Neuronal stem cell (in vitro differentiated cells): ENCODE data around the gene PLXNB2.

Source experiments
- DNase-seq: peaks from one replicate; pipeline ENCODE4 v3.0.0-alpha.2; 2013; ENCODE audit warnings: low spot score
- H2AFZ ChIP-seq: one replicate; pipeline ENCODE4 v1.6.1; 2013; ENCODE audit warnings: mild to moderate bottlenecking, low read length, inconsistent platforms
- H2AK5ac ChIP-seq: 2 replicates; pipeline ENCODE4 v1.6.1; 2013; ENCODE audit warnings: low read depth, mild to moderate bottlenecking, inconsistent platforms, low read length, moderate library complexity, mixed read lengths
- H2BK120ac ChIP-seq: 2 replicates; pipeline ENCODE4 v1.6.1; 2013; ENCODE audit warnings: low read depth, mild to moderate bottlenecking, inconsistent platforms, low read length, moderate library complexity, mixed read lengths
- H2BK12ac ChIP-seq: one replicate; pipeline ENCODE4 v1.6.1; 2013; ENCODE audit warnings: low read length, inconsistent platforms
- H2BK15ac ChIP-seq: 2 replicates; pipeline ENCODE4 v1.6.1; 2013; ENCODE audit warnings: mild to moderate bottlenecking, low read length, inconsistent platforms, mixed read lengths
- H2BK5ac ChIP-seq: one replicate; pipeline ENCODE4 v1.6.1; 2013; ENCODE audit warnings: inconsistent platforms, mild to moderate bottlenecking, low read length, moderate library complexity
- H3K14ac ChIP-seq: one replicate; pipeline ENCODE4 v1.6.1; 2013; ENCODE audit warnings: low read length, inconsistent platforms
- H3K18ac ChIP-seq: 2 replicates; pipeline ENCODE4 v1.6.1; 2013; ENCODE audit warnings: low read length, inconsistent platforms
- H3K23ac ChIP-seq: 2 replicates; pipeline ENCODE4 v1.6.1; 2013; ENCODE audit warnings: low read depth, mild to moderate bottlenecking, mixed read lengths, low read length, inconsistent platforms; ENCODE audit not compliant: poor library complexity
- H3K27ac ChIP-seq: replicated peaks from 3 replicates; pipeline ENCODE4 v1.5.1; 2013; ENCODE audit warnings: low read length, inconsistent platforms
- H3K27me3 ChIP-seq, 3 experiments: 2 replicates each; pipeline ENCODE4 v1.6.1; 2013; ENCODE audit warnings: low read length in 3 of 3, mild to moderate bottlenecking in 2 of 3, inconsistent platforms in 1 of 3, low read depth in 1 of 3, mixed read lengths in 1 of 3, moderate library complexity in 1 of 3; ENCODE audit not compliant: control insufficient read depth in 3 of 3, insufficient read depth in 3 of 3
- H3K36me3 ChIP-seq, 2 donors: replicated peaks in 1 of 2; 2 replicates each; pipeline ENCODE4 v1.6.1; 2013; ENCODE audit warnings: low read length in 2 of 2; ENCODE audit not compliant: control insufficient read depth in 2 of 2, insufficient read depth in 2 of 2
- H3K4ac ChIP-seq: 2 replicates; pipeline ENCODE4 v1.6.1; 2013; ENCODE audit warnings: inconsistent platforms, mild to moderate bottlenecking, low read length, moderate library complexity
- H3K4me1 ChIP-seq, 2 donors: 1 replicate in 1 of 2; 2 replicates in 1 of 2; pipeline ENCODE4 v1.6.1; 2013; ENCODE audit warnings: low read length in 2 of 2, low read depth in 1 of 2; ENCODE audit not compliant: control insufficient read depth in 2 of 2, insufficient read depth in 1 of 2
- H3K4me2 ChIP-seq: one replicate; pipeline ENCODE4 v1.6.1; 2013; ENCODE audit warnings: mild to moderate bottlenecking, low read length, inconsistent platforms; ENCODE audit not compliant: insufficient read depth, poor library complexity, severe bottlenecking
- H3K4me3 ChIP-seq, 2 donors: 2 replicates each; pipeline ENCODE4 v1.5.1; 2013; ENCODE audit warnings: low read length in 2 of 2, mild to moderate bottlenecking in 2 of 2, inconsistent platforms in 1 of 2, moderate library complexity in 1 of 2
- H3K79me1 ChIP-seq: one replicate; pipeline ENCODE4 v1.6.1; 2013; ENCODE audit warnings: low read depth, mild to moderate bottlenecking, inconsistent platforms, low read length, moderate library complexity
- H3K9ac ChIP-seq: one replicate; pipeline ENCODE4 v1.6.1; 2013; ENCODE audit warnings: mild to moderate bottlenecking, low read depth, low read length, inconsistent platforms; ENCODE audit not compliant: poor library complexity
- H3K9me3 ChIP-seq, 2 donors: replicated peaks in 1 of 2; 2 replicates each; pipeline versions ENCODE3 to v1.6.1; 2013; ENCODE audit warnings: low read length in 2 of 2, mild to moderate bottlenecking in 2 of 2, inconsistent platforms in 1 of 2, low read depth in 1 of 2, mixed read lengths in 1 of 2, moderate library complexity in 1 of 2; ENCODE audit not compliant: control insufficient read depth in 2 of 2, insufficient read depth in 1 of 2
- H4K8ac ChIP-seq: one replicate; pipeline ENCODE4 v1.6.1; 2013; ENCODE audit warnings: low read depth, mild to moderate bottlenecking, inconsistent platforms, low read length, moderate library complexity
- H4K91ac ChIP-seq: one replicate; pipeline ENCODE4 v1.6.1; 2013; ENCODE audit warnings: low read length, low read depth, mild to moderate bottlenecking, inconsistent platforms; ENCODE audit not compliant: poor library complexity
- WGBS, 2 donors: extraction: QIAGEN DNeasy Blood & Tissue Kit; methylation state at CpG; one replicate each; pipeline ENCODE4 v1.1.7; 2013; ENCODE audit warnings: missing lambda C conversion rate in 2 of 2, mixed read lengths in 1 of 2; ENCODE audit not compliant: insufficient read length in 2 of 2, insufficient replicate concordance in 1 of 2; ENCODE audit errors: extremely low coverage in 2 of 2; 5-methylcytosine and 5-hydroxymethylcytosine counted together

Gene PLXNB2

GRCh38 chr22:50227579-50228215 lies 79.7 kb downstream of the PLXNB2 start:
- no peaks in the 10 kb centered on the region for H3K9me3 ChIP-seq
- H2BK5ac ChIP-seq: no peak overlapping the region
- H3K9ac ChIP-seq: no peak overlapping the region
- DNase-seq: no peak
- H2AFZ ChIP-seq: no peak overlapping the region
- H2BK15ac ChIP-seq: no peak overlapping the region
- no peaks in the 10 kb centered on the region for H3K27me3 ChIP-seq
- H2BK120ac ChIP-seq: no peak overlapping the region
- H3K4ac ChIP-seq: no peak overlapping the region
- H2AK5ac ChIP-seq: no peak overlapping the region
- WGBS, 2 donors: no CpG with 5 or more reads among the region's 25 CpGs
- no peak overlapping the region for H3K18ac ChIP-seq
- no peak overlapping the region for H4K91ac ChIP-seq
- H2BK12ac ChIP-seq: no peak overlapping the region
- H3K27ac ChIP-seq: no peak overlapping the region
- H3K4me3 ChIP-seq: no peak overlapping the region
- H3K14ac ChIP-seq: no peak overlapping the region
- H3K4me1 ChIP-seq: no peaks in the 10 kb centered on the region
- peaks cover 21% of the 10 kb centered on the region for H3K79me1 ChIP-seq
- H3K36me3 ChIP-seq: peaks cover 21 to 48% of the 10 kb centered on the region in 2 donors
- no peak overlapping the region for H4K8ac ChIP-seq
- no peak overlapping the region for H3K4me2 ChIP-seq
- no peak overlapping the region for H3K23ac ChIP-seq

DNA sequence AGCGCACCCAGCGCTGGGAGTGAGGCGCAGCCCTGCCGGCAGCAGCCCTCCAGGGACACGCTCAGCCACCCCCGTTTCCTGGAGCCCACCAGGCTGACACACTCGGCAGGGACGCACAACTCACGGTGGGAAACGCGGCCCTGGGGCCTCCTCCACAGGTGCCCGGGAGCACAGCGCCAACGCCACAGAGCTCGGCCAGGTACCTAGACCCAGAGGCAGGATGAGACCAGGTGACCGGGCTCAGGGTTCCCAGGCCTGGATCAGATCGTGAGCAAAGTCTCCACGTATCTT lies 80.6 kb downstream of the PLXNB2 start:
- Histone ChIP-seq H3K4me2 (no peak overlapping the region), H2BK120ac (no peak overlapping the region), H3K4me1 (no peaks in the 10 kb centered on the region), H3K36me3 (peaks cover 29 to 56% of the 10 kb centered on the region in 2 donors), H2BK12ac (no peak overlapping the region), H3K4me3 (no peak overlapping the region), H4K91ac (no peak overlapping the region), H3K27me3 (no peaks in the 10 kb centered on the region), H2AFZ (no peak overlapping the region), H3K27ac (no peak overlapping the region), H3K79me1 (peaks cover 21% of the 10 kb centered on the region), H3K23ac (no peak overlapping the region), H3K14ac (no peak overlapping the region), H2BK5ac (no peak overlapping the region), H3K4ac (no peak overlapping the region), H3K9ac (peak overlapping the region; percentile 44), H2AK5ac (no peak overlapping the region), H3K18ac (peak overlapping the region; percentile 48), H3K9me3 (no peaks in the 10 kb centered on the region), H2BK15ac (no peak overlapping the region), H4K8ac (peak overlapping the region; percentile 43)
- DNase-seq: no peak
- no CpG with 5 or more reads among the region's 18 CpGs for whole genome bisulfite sequencing, 2 donors

DNA sequence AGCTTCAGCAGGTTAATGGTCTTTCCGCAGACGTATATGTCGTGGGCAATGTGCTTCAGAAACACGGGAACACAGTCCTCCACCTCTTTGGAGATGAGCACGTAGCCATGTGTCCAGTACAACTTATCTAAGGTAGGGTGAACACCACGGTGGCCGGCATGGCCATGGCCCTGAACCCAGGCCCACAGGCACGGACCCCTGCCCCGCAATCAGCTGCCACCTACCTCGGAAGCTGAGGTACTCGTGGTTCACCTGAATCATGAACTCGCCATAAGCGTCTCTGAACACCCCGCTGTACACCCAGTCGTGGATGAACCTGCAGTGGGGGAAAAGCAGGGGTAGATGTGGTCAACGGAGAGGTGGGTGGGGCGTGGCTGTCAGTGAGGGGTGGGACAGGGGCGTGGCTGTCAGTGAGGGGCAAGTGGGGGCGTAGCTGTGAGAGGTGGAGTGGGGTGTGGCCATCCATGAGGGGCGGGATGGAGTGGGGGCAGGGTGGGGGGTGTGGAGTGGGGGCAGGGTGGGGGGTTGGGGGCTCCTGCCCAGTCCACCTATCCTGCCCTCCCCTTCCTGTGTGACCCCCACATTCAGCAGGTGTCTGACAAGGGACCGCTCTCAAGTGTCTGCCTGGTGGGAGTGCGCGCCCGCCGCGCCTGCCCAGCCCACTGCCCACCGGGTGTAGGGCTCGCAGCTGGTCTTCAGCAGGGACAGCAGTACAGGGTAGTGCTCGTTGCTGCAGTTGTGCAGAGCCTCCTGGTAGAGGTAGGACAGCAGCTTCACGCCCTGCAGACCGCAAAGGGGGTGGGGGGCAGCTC lies 81.2 kb downstream of the PLXNB2 start:
- Histone ChIP-seq H3K79me1 (peaks cover 21% of the 10 kb centered on the region), H3K9ac (peak overlapping the region; percentile 44), H3K27ac (no peak overlapping the region), H3K4me2 (no peak overlapping the region), H3K4ac (no peak overlapping the region), H3K14ac (no peak overlapping the region), H3K36me3 (peaks cover 30 to 61% of the 10 kb centered on the region in 2 donors), H4K91ac (no peak overlapping the region), H4K8ac (peak overlapping the region; percentile 43), H3K4me1 (no peaks in the 10 kb centered on the region), H2BK12ac (no peak overlapping the region), H3K9me3 (no peaks in the 10 kb centered on the region), H2AFZ (no peak overlapping the region), H3K23ac (peak overlapping the region; percentile 55), H2BK120ac (no peak overlapping the region), H2AK5ac (no peak overlapping the region), H2BK15ac (no peak overlapping the region), H3K27me3 (no peaks in the 10 kb centered on the region), H3K18ac (peak overlapping the region; percentile 48), H3K4me3 (no peak overlapping the region), H2BK5ac (no peak overlapping the region)
- DNase-seq: no peak
- WGBS, 2 donors: no CpG with 5 or more reads among the region's 31 CpGs

DNA sequence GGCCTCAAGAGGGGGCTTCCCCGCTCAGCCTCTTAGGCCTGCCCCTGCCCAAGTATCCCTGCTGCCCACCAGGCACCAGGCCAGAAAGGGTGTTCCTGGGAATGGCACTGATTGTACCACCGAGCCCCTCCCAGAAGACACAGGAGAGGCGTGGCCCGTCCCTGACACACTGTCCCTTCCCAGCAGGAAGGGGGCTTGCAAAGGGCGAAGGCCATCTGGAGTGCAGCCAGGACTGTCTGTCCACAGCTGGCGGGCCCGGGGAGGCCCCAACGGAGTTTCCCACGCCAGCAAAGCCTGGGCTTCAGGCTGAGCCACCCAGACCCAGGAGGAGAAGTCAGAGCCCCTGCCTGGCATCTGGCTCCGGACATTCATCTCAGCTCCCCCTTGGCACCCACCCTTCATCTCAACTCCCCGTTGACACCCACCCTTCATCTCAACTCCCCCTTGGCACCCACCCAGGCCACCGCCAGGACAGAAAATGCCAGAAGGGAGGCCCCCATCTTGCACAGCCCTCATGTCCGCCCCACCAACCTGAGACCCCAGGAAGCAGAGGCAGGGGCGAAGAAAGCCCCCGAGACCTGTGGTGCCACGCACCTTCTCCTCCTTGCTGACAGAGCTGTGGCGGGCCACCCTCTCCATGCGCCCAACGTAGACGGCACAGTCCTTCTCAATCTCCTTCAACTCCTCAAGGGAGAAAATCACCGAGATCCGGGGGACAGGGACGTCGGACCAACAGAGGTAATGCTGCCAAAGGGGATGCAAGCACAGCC lies 82.1 kb downstream of the PLXNB2 start:
- no peak overlapping the region for H2BK5ac ChIP-seq
- no peak overlapping the region for H3K4me2 ChIP-seq
- no peak for DNase-seq
- H3K36me3 ChIP-seq: peaks cover 39 to 70% of the 10 kb centered on the region in 2 donors
- no peak overlapping the region for H2BK12ac ChIP-seq
- no peak overlapping the region for H3K4ac ChIP-seq
- H3K9me3 ChIP-seq: no peaks in the 10 kb centered on the region
- H2BK15ac ChIP-seq: no peak overlapping the region
- no CpG with 5 or more reads among the region's 24 CpGs for WGBS, 2 donors
- H3K27ac ChIP-seq: no peak overlapping the region
- no peaks in the 10 kb centered on the region for H3K27me3 ChIP-seq
- no peak overlapping the region for H2AK5ac ChIP-seq
- no peak overlapping the region for H3K18ac ChIP-seq
- no peak overlapping the region for H2AFZ ChIP-seq
- peaks cover 23% of the 10 kb centered on the region for H3K79me1 ChIP-seq
- H4K91ac ChIP-seq: no peak overlapping the region
- H3K4me3 ChIP-seq: no peak overlapping the region
- H3K9ac ChIP-seq: peak overlapping the region; percentile 12
- H2BK120ac ChIP-seq: no peak overlapping the region
- no peaks in the 10 kb centered on the region for H3K4me1 ChIP-seq
- H4K8ac ChIP-seq: no peak overlapping the region
- H3K23ac ChIP-seq: peak overlapping the region; percentile 55
- no peak overlapping the region for H3K14ac ChIP-seq
